HG03378 (cell line): Measurements from ENCODE around the gene DYNLL2.
"Not testable (repeated sequence)": the region's sequence is repeated elsewhere in the genome, so short reads cannot be mapped to it uniquely, and the experiment has no call there.

Experiments used
- ATAC-seq: cut with Tn5 transposase; IDR thresholded peaks from one replicate; pipeline ENCODE4 v1.9.1; 2021; ENCODE audit warnings: mild to moderate bottlenecking, moderate library complexity; ENCODE audit not compliant: unreplicated experiment

The DYNLL2 gene

DNA sequence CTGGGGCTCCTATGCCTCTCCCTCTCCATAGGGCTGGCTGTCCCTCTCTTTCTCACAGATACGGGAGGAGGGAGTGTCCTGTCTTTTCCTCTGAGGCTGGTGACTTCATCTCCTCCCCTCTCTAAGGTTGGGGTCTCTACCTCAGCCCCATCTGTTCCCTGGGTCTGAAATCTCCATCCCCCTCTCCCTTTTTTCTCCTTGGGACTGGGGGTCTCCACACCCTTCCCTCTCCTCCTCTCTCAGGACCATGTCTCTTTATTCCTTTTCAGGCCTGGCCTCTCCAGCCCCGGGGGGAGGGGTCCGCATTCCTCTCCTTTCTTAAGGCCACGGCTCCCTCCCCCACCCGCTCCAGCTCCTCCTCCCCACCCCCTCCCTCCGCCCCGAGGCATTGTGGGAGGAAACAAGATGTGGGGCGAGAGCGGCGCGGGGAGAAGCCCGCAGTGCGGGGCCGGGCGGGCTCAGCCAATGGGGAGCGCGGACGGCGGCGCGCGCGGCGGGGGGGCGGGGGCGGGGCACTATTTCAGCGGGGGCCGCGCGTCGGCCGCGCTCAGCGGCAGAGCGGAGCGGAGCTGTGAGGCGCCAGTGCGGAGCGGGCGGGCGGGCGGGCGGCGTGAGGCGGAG, at the start of gene DYNLL2:
Gene DYNLL2, plus strand, starts transcription at position 550 of the 621 bp plus-strand sequence. CDS start 3,672 bp downstream, outside the sequence.
- peak; percentile 26 for ATAC-seq

DNA sequence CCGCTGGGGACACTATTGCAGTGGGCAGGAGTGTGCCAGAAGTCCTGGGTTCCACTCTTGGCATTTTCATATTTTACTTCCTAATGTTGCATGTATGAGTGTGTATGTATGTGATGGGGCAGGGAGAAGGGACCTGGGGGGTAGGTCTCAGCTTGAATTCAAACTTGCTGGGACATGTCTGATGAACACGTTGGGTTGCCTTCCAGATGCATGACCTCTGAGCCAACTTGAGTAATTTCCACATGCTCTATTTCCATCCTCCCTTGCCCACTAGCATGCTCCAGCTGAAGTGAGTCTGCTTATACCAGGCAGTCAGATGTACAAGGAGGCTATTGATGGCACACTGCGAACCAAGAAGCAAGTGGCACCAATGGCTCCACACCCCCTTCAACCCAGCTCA, 43.2 kb upstream of the DYNLL2 start:
- no peak for ATAC-seq

DNA sequence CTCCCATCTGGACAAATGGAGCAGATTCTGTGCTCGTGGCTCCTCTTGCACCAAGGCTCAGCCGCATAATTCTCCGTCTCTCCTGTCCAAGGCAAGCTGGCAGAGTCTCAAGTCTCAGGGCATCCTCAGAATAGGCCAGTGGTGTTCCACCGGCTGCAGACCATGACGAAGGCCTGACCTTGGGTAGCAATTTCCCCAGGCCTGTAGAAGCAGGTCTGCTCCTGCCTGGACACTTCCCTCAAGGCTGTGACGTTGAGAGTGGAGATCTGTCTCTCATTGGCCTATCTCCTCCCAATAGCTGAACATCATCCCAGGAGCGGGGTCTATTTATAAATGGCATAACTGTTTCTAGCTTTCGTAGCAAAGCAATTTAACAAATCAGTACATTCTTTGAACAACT, 42.8 kb upstream of the DYNLL2 start:
- no peak for ATAC-seq

DNA sequence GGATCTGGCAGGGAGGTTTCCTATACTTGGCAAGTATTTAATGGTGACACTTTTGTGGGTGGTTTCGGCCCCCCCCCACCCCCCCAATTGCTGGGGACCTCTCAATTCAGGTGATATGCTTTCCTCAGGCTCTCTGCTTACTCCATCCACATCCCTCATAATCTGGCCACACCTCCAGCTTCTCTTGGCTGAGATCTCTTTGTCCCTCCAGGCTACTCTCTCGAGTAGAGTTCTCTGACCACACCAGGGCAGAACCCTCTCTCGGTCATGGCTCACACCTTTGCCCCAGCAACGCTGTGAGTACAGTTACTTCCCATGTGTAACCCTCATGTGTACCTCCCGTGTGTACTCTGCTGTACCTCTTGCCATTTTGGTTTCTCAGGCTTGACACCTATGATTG, 42.1 kb upstream of the DYNLL2 start:
- no peak for ATAC-seq

DNA sequence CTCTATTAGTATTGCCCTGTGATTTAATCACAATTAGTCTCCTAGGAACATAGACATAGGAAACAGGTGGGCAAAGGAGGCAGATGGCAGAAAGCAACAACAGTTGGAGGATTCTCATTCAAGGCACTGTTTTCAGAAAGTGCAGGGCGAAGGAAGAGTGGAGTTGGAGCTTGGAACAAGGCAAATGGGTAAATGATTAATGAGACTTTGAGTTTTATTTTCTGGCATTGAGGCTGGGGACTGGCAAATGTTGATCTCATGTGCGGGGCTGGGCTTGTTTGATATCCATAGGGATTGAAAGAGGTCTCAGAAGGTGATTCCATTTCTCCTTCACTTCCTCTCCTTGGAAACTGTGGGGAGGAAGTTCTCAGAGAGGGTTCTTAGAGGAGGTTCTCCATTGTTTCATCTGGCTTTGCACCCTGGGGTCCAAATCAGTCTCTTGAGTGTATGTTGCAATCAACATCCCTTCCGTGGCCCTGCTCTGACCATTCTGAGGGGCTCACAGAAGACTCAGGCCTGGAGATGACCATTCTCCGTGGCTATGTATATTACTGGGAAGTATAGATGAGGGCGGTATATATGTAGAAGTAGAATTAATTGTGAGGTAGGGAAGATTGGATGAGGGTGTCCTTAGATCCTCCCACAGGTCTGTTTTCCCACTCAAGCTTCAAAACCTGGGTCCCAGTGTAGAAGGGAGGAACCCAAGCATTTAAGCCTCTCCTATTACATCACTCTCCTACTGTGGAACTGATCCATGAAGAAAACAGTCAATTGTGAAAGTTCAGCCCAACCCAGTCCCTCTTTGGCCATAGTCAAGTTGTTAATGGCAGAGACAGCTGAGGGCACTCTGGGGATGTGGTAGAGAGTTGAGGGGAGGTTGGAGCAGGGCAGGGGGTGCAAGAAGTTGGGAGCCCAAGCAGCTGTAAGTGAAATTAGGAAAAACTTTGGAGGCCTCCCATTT, 39.7 kb upstream of the DYNLL2 start:
- no peak for ATAC-seq

DNA sequence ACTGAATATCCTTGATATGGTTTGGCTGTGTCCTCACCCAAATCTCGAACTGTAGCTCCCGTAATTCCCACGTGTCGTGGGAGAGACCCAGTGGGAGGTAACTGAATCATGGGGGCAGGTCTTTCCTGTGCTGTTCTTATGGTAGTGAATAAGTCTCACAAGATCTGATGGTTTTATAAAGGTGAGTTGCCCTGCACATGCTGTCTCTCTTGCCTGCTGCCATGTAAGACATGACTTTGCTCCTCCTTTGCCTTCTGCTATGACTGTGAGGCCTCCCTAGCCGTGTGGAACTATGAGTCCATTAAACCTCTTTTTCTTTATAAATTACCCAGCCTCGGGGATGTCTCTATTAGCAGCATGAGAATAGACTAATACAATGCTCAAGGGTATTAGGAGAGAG, 39.0 kb upstream of the DYNLL2 start:
- ATAC-seq, result not testable (repeated sequence)

DNA sequence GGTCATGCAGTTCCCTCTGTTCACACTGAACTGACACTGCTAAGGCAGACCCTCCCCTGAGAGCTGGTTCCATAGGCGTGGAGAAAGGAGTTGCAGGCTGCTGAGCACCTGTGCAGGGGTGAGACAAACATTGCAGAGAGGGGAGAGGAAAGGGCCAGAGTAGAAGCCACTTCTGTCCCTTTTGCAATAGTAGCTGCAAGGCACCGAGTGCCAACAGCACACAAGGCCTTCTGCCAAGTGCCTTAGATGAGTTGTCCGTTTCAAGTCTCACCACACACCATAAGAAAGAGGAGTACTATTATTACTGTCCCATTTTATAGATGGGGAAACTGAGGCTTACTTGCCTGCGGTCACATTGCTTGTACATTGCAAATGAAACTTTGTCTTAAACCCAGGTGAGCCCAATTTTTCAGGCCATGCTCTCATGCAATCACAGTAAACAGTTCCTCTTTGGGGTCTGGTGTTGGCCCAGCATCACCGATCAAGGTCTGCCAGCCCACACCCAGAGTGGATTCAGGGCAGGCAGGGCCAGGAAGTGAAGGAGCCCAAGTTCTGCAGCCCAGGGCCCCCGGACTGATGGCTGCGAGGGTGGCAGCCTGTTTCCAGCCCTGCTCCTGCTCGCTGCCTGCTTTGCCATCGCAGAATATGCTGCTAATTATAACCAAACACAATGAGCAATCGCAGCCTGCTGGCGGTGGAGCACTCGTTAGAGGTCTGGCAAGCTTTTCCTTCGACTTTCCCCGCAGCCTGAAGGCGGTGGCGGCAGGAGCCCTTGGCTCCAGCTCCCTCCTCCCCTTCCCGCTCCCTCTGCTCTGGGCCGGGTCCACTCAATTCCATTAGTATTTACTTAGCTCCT, 36.8 kb upstream of the DYNLL2 start:
- ATAC-seq, result no peak

DNA sequence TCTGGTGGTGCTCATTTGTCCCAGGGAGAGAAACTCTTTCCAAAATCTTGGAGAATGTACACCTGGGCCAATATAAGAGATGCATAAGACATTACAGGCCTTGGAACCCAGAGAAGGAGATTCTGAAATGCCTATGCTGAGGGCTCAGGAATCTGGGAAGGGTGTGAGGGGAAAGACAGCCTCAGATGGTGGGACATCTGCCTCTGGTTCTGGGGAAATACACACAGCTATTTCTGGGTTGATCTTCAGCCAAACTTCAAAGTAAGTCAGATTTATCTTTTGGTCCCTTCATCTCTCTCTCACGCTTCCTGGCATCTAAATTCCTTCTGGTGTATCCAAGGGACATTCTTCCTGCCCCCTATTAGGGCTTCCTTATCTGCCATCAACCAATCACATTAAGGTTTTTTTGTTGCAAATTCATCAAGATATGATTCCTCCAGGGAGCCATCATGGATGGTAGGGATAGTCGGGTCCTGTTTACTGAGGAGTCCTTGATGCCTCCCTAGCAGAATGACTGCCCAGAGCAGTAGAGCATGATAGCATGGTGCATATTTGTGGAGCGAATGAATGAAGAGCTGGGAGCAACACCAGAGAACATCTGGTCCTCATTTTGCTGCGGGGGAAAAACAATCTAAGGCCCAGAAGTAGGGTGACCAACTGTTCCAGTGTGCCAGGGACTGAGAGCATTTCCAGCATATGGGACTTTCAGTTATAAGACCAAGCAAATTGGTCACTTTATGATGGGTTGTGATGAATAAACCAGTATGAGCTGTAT, 35.7 kb upstream of the DYNLL2 start:
- no peak for ATAC-seq

DNA sequence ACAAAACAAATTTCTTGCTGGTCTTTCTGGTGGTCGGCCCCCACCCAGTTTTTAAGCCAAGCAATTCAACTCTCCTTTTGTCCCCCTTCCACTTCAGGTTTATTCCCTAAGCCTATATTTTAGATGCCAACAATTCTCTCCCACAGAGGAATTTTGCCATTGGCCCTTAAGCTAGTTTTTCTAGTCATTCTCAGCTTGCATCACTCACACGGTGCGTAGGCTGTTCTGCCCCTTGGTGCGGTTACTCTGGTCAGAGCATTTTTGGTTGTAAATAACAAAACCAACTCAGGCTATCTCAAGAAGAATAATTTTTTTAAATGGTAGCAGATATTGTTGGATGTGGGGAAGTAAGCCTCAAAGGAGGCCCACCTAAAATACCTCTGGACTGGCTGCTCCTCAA, 33.7 kb upstream of the DYNLL2 start:
- no peak for ATAC-seq

DNA sequence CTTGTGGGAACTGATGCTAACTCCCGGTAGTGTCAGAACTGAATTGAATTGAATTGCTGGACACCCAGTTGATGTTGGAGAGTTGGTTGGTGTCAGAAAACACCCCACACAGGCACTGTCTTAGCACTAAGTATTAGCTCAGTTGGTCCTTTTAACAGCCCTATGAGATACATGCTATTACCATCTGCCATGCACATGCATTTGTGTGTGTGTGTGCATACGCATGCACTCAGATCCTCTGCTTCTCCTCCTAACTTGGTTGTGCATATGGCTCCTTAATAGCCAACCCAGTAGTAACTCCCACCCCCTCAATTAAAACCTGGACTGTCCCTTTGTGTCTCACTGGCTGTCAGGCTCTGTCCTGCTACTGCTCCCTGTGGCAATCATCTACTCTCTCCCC, 32.3 kb upstream of the DYNLL2 start:
- ATAC-seq, result no peak

DNA sequence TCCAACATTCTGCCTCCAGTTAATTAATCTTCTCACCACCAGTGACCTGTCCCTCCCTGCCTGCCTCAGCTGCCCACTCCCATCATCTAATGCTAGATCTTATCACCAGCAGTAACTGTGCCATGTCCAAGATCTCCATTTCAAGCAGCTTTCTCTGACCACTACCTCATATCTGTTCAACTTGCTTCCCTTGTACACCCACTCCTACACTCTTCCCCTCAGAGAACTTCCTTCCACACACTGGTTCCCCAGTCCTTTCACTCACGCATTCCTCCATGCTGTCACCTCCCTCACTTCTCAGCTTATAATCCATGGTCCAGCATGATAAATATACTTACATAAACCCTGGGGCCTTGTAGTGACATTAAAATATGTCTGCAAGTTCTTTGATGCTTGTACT, 31.8 kb upstream of the DYNLL2 start:
- no peak for ATAC-seq

DNA sequence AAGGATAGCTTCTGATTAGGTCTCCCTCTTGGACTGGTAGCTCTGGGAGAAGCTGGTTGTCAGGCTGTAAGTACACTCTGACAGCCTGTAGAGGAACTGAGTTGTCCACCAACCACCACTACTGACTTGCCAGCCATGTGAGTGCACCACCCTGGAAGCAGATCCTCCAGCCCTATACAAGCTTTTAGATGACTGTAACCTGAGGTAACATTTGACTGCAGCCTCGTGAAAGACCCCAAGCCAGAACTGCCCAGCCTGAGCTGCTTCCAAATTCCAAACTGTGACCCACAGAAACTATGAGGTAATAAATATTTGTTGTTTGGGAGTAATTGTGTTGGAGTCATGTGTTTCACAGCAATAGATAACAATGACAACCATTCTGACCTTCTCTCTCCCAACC, 30.8 kb upstream of the DYNLL2 start:
- no peak for ATAC-seq

DNA sequence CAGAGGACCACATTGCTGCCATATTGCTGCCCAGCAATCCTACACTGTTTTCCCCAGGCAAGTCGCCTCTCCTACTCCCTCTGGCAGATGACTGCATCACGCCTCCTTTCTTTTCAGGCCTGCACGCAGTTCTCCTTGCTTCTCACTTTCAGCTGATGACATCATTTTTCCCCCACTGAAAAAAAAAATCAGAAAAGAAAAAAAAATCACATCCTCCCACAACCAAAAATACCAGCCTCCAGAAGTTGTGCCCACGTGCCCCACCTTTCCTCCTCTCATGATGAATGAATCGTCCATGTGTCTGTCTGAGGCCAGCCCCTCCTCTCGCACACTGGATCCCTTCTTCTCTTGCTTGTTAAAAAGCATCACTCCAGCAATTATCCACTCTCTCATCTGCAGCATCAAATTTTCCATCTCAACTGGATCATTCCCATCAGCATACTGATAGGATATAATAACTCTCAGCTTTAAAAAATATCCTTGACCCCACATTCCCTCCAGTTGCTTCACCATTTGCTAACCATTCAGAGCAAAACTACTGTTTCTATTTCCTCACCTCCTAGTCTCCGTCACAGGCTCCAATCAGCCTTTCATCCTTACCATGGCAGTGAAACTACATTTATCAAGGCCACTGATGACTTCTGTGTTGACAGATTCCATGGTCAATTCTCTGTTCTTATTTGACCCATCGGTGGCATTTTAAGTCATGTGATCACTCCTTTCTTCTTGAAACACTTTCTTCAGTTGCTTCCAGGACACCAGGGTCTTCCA, 30.1 kb upstream of the DYNLL2 start:
- ATAC-seq, result no peak

DNA sequence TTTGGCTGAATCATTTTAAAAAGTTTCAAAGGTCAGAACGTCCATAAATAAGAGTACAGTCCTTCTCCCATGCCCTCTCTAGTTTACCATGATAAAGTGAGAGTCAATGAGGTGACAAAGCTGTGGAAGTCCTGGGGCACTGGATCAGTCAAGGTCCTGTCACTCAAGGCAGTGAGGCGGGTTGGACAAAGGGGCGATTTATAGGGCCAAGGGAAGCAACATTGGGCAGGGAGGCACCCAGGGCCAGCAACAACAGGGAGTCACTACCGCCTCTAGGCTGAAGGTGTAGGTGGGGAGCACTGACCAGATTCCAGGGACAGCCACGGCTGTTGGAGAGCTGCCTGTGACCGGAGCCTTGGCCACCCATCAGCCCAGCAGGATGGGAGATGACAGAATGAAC, 28.6 kb upstream of the DYNLL2 start:
- ATAC-seq, result no peak

DNA sequence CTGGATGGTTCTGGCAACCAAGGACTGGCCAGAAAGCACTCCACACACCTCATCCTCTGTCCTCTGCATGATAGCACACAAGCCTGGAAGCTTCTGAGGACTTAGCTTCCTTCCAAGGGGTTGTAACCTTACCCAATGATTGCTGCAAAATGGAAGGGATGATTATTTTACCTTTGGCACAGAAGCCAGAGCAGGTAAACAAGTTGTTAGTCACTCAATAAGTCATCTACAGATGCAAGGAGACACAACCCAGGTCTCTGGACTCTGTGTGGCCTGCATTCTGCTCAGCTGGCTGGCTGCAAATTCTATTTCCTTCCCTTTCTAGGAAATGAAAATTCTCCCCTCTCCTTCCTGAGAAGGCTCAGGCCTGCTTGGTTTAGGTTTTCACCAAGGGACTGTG, 26.7 kb upstream of the DYNLL2 start:
- no peak for ATAC-seq

DNA sequence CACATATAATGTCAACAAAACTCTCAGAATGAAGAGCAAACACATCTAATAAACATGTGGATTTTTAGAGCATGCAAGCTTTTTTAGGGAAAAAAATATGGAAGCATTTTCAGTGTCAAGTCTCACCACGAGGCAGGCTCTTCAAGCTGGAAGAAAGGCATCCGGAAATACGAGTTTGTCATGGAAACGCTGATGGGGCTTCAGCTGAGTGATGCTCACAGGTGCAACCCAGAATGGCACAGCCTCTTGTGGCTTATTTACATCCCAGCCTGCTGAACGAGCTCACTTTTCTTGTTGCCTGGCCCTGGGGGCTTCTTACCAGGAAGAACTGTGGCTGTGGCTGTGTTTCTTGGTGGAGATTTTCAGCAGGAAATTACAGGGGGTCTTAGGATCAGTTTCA, 24.1 kb upstream of the DYNLL2 start:
- ATAC-seq, result no peak

DNA sequence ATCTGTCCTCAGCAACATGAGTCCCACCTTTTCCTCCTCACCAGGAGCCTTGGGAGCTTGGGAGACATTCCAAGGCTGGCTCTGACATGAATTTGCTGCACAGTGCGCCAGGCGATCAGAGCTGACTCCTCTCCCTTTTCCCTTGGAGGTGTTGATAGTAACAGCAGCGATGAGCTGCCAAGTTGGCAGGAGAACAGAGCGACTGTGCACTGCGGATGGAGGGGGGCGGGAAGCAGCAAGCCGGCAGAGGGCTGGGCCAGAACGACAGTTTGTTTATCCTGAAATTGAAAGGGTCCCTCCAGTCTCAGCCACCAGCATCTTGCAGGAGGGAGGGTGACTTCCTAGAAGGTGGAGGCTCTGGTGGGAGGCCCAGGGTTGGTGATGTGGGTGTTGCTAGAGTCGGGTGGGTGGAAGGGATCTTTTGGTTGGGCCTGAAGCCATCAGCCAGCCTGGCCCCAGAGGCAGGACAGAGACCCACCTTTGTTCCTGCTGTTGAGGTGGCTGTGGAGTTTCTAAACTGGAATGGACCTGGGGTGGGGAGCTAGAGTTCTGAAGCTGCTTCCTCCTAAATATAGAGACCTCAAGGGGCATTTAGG, 22.5 kb upstream of the DYNLL2 start:
- no peak for ATAC-seq

DNA sequence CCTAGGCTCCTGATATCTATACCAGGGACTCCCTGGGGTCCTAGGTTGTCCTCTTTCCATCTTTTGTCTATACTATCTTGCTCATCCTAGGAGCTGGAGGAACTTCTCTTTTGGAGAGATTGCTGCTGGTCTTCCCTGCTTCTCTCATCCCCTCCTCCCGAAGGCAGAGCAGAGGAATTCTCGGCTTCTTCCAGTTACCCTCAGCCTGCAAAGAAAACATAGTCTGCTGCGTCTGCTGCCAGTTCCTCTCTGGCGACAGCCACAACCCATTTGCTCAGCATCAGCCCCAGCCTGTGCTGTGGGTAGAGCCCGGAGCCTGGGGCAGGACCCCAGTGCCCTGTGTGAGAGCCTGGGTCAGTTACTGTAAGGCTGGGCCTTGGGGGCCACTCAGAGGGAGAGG, 21.5 kb upstream of the DYNLL2 start:
- no peak for ATAC-seq

DNA sequence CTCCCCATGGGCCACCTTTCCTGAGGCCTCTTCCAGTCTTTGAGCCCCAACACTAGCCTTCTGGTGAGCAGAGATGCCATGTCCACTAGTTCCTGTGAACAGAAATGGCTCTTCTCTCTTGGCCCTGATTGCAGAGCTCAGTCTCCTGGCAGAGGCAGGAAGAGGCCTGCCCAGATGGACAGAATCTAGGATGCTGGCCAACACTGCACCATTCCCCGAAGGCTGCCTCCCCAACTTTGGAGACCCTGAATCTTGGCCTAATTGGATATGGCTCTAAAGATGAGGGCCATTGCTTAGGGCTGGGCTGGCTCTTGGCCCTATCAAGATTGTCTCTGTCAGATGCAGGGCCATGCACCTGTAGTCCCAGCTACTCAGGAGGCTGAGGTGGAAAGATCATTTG, 18.0 kb upstream of the DYNLL2 start:
- no peak for ATAC-seq

DNA sequence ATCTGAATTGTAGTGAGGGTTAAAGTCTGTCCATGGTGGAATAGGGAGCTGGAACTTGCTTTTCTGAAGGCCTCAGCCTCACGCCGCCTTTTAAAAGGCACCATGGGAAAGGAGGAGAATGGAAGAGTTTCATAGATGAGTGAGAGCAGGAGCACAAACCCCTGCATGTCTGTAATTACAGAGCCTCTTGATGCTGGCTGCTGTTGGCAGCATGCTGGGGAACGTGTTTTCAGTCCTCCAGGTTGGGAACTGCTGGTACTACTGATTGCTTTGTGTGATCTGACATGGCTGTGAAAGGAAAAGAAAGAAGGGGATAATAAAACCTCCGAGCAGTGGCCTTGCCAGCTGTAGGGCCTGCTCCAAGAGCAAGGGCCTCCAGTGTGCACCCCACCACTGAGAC, 16.8 kb upstream of the DYNLL2 start:
- no peak for ATAC-seq
